HG02884 (cell line): ENCODE results near the gene MEGF10.
"Not testable (repeated sequence)": the region's sequence is repeated elsewhere in the genome, so short reads cannot be mapped to it uniquely, and the experiment has no call there.

Experiments used
- ATAC-seq: cut with Tn5 transposase; IDR thresholded peaks from one replicate; pipeline ENCODE4 v1.9.1; 2021; ENCODE audit warnings: mild to moderate bottlenecking, moderate library complexity; ENCODE audit not compliant: unreplicated experiment

Gene MEGF10

GRCh38 chr5:127290019-127290945, at the start of gene MEGF10:
TSS of gene MEGF10 (plus strand) at chr5:127290796. CDS start at chr5:127331309, 40,513 bp downstream.
- ATAC-seq, result no peak

GRCh38 chr5:127243011-127243410, 47.6 kb upstream of the MEGF10 start:
- ATAC-seq, result no peak

GRCh38 chr5:127254729-127255284, 35.8 kb upstream of the MEGF10 start:
- ATAC-seq, result no peak

- ATAC-seq, result no peak
Observed at GRCh38 chr5:127256886-127257597, 33.6 kb upstream of the MEGF10 start.

GRCh38 chr5:127260686-127261085, 29.9 kb upstream of the MEGF10 start:
- no peak for ATAC-seq

GRCh38 chr5:127265473-127265872, 25.1 kb upstream of the MEGF10 start:
- ATAC-seq, result not testable (repeated sequence)

GRCh38 chr5:127268342-127268741, 22.3 kb upstream of the MEGF10 start:
- ATAC-seq, result not testable (repeated sequence)

GRCh38 chr5:127270713-127271112, 19.9 kb upstream of the MEGF10 start:
- ATAC-seq, result not testable (repeated sequence)

GRCh38 chr5:127275641-127276193, 14.9 kb upstream of the MEGF10 start:
- no peak for ATAC-seq

- ATAC-seq, result no peak
Observed at GRCh38 chr5:127280491-127281220, 9.9 kb upstream of the MEGF10 start.

GRCh38 chr5:127281609-127282008, 9.0 kb upstream of the MEGF10 start:
- no peak for ATAC-seq

GRCh38 chr5:127288676-127289075, 1.9 kb upstream of the MEGF10 start:
- no peak for ATAC-seq

- no peak for ATAC-seq
Observed at GRCh38 chr5:127290946-127291693, 524 bp downstream of the MEGF10 start.

- no peak for ATAC-seq
Observed at GRCh38 chr5:127292030-127292735, 1.6 kb downstream of the MEGF10 start.

- no peak for ATAC-seq
Observed at GRCh38 chr5:127293373-127293772, 2.8 kb downstream of the MEGF10 start.

GRCh38 chr5:127294829-127295228, 4.2 kb downstream of the MEGF10 start:
- no peak for ATAC-seq

- ATAC-seq, result no peak
Observed at GRCh38 chr5:127295454-127295853, 4.9 kb downstream of the MEGF10 start.

GRCh38 chr5:127296321-127296720, 5.7 kb downstream of the MEGF10 start:
- ATAC-seq, result no peak

GRCh38 chr5:127296894-127297293, 6.3 kb downstream of the MEGF10 start:
- not testable (repeated sequence) for ATAC-seq
